Measurements from ENCODE around the gene CUL4B. TPM values are rescaled to one million over a fixed set of nuclear protein-coding genes. Genes with fewer than 3 reads are reported as not detected.
"Not testable (repeated sequence)": the region's sequence is repeated elsewhere in the genome, so short reads cannot be mapped to it uniquely, and the experiment has no call there.

The CUL4B gene
- polyA plus RNA-seq, 1 experiment = 107 TPM

GRCh38 chrX:120575379-120576114 lies 14.8 kb upstream of the CUL4B start:
- H3K27me3 ChIP-seq (ENCODE audit: control insufficient read depth, insufficient read depth, low read length) = no peaks in the 10 kb centered on the region
- H3K4me3 ChIP-seq (ENCODE audit: low read depth, low read length) = no peak overlapping the region
- CTCF ChIA-PET = no interaction called here
- DNase-seq (ENCODE audit: low read depth) = no peak
- H3K36me3 ChIP-seq (ENCODE audit: control insufficient read depth, insufficient read depth, low read length) = no peaks in the 10 kb centered on the region
- TF ChIP-seq CTCF (IDR thresholded peaks at IDR 0.05; ENCODE audit: insufficient read depth, low read depth, low read length) = no peak
- POLR2A ChIA-PET = no interaction called here

GRCh38 chrX:120573806-120574205 lies 13.0 kb upstream of the CUL4B start:
- DNase-seq (ENCODE audit: low read depth); H3K4me3 ChIP-seq (ENCODE audit: low read depth, low read length); POLR2A ChIA-PET; H3K27me3 ChIP-seq (ENCODE audit: control insufficient read depth, insufficient read depth, low read length); CTCF ChIA-PET; H3K36me3 ChIP-seq (ENCODE audit: control insufficient read depth, insufficient read depth, low read length): not testable (repeated sequence)

- Histone ChIP-seq H3K27me3 (ENCODE audit: control insufficient read depth, insufficient read depth, low read length) (no peaks in the 10 kb centered on the region), H3K36me3 (ENCODE audit: control insufficient read depth, insufficient read depth, low read length) (no peaks in the 10 kb centered on the region), H3K4me3 (ENCODE audit: low read depth, low read length) (no peak overlapping the region)
- DNase-seq (ENCODE audit: low read depth) = no peak
- TF ChIP-seq CTCF (IDR thresholded peaks at IDR 0.05; ENCODE audit: insufficient read depth, low read depth, low read length) = no peak
- CTCF ChIA-PET = no interaction called here
- POLR2A ChIA-PET = no interaction called here
Observed at GRCh38 chrX:120570011-120570600, 9.3 kb upstream of the CUL4B start.

- POLR2A ChIA-PET = no interaction called here
Observed at GRCh38 chrX:120568609-120569008, 7.8 kb upstream of the CUL4B start.

GRCh38 chrX:120568035-120568434 lies 7.3 kb upstream of the CUL4B start:
- POLR2A ChIA-PET = interaction anchor here (0.6 kb wide), 1 partner anchor 1460 kb away, joined by 4 read pairs; no protein-coding TSS in a partner anchor
- CTCF ChIA-PET = no interaction called here
- Histone ChIP-seq H3K4me3 (ENCODE audit: low read depth, low read length) (no peak overlapping the region), H3K27me3 (ENCODE audit: control insufficient read depth, insufficient read depth, low read length) (no peaks in the 10 kb centered on the region), H3K36me3 (ENCODE audit: control insufficient read depth, insufficient read depth, low read length) (no peaks in the 10 kb centered on the region)
- TF ChIP-seq CTCF (IDR thresholded peaks at IDR 0.05; ENCODE audit: insufficient read depth, low read depth, low read length) = no peak
- DNase-seq (ENCODE audit: low read depth) = no peak

More at GRCh38 chrX:120568609-120569008, 7.8 kb upstream of the CUL4B start:
- H3K27me3 ChIP-seq (ENCODE audit: control insufficient read depth, insufficient read depth, low read length) = no peaks in the 10 kb centered on the region
- no peaks in the 10 kb centered on the region for H3K36me3 ChIP-seq (ENCODE audit: control insufficient read depth, insufficient read depth, low read length)
- CTCF ChIA-PET = no interaction called here
- H3K4me3 ChIP-seq (ENCODE audit: low read depth, low read length) = no peak overlapping the region
- no peak for TF ChIP-seq CTCF (IDR thresholded peaks at IDR 0.05; ENCODE audit: insufficient read depth, low read depth, low read length)
- DNase-seq (ENCODE audit: low read depth) = no peak
